ENCODE measurements around the gene PCBP2. TPM values are rescaled to one million over a fixed set of nuclear protein-coding genes. Genes with fewer than 3 reads are reported as not detected.

The PCBP2 gene
- total and polyA plus RNA-seq, 2 donors (not counting 3 experiments of a cell fraction or from before 2014, with no cell fraction given), result 526 to 995 TPM

DNA sequence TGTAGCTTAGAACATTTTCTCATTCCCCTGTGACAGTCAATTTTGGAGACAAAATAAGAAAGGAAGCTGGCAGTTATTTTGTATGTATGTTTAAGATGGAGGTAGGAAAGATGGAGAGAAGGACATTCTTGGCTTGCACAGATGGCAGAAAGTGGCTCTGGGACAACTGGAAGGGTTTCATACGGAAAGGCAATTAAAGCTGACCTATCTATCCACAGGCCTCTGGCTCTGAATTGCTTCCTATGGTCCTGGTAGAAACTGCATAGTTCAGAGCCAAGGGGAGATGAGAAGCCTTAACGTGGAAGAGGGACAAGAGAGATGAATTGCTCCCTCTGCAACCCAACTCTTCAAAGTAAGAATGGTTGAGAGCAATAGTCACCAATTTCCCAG is 63.4 kb downstream of the PCBP2 start:
- DNase-seq (ENCODE audit: low read depth, low spot score) (no peak), FAIRE-seq (no peak)
- H3K27me3 ChIP-seq (ENCODE audit: control insufficient read depth in 2 of 2, insufficient read depth in 2 of 2, low read length in 2 of 2), result no peaks in the 10 kb centered on the region
- H4K20me1 ChIP-seq (replicated peaks; ENCODE audit: control insufficient read depth, extremely low read depth, insufficient read depth, low read length), result no peaks in the 10 kb centered on the region
- no peaks in the 10 kb centered on the region for H3K79me2 ChIP-seq (ENCODE audit: control insufficient read depth, insufficient read depth, low read length)
- H3K4me2 ChIP-seq (ENCODE audit: insufficient read depth, low read length), result no peak overlapping the region
- H3K9me3 ChIP-seq (replicated peaks; ENCODE audit: control insufficient read depth, insufficient read depth, low read length), result no peaks in the 10 kb centered on the region
- dilution Hi-C loops (cut with MboI; ENCODE audit: extremely low pct_ligation_motif_present, low sequenced_read_pairs), result no loop called here
- no peaks in the 10 kb centered on the region for H3K9me1 ChIP-seq (replicated peaks; ENCODE audit: control insufficient read depth, extremely low read depth, insufficient read depth, low read length)
- no peak overlapping the region for H3K9ac ChIP-seq (replicated peaks; ENCODE audit: extremely low read depth, insufficient read depth, low read length)
- H2AFZ ChIP-seq (ENCODE audit: low read depth, low read length), result no peak overlapping the region
- H3K4me3 ChIP-seq (replicated peaks in 1 of 3; ENCODE audit: insufficient read depth in 1 of 3, low read depth in 1 of 3, low read length in 3 of 3), result no peak overlapping the region
- no peak overlapping the region for H3K27ac ChIP-seq (ENCODE audit: insufficient read depth, low read depth, low read length)
- no peaks in the 10 kb centered on the region for H3K4me1 ChIP-seq (ENCODE audit: control insufficient read depth, extremely low read depth, insufficient read depth, low read length)
- TF ChIP-seq, protein P1, sequence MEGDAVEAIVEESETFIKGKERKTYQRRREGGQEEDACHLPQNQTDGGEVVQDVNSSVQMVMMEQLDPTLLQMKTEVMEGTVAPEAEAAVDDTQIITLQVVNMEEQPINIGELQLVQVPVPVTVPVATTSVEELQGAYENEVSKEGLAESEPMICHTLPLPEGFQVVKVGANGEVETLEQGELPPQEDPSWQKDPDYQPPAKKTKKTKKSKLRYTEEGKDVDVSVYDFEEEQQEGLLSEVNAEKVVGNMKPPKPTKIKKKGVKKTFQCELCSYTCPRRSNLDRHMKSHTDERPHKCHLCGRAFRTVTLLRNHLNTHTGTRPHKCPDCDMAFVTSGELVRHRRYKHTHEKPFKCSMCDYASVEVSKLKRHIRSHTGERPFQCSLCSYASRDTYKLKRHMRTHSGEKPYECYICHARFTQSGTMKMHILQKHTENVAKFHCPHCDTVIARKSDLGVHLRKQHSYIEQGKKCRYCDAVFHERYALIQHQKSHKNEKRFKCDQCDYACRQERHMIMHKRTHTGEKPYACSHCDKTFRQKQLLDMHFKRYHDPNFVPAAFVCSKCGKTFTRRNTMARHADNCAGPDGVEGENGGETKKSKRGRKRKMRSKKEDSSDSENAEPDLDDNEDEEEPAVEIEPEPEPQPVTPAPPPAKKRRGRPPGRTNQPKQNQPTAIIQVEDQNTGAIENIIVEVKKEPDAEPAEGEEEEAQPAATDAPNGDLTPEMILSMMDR (IDR thresholded peaks at IDR 0.05; ENCODE audit: extremely low read depth in 1 of 2, insufficient read depth in 1 of 2, low read depth in 1 of 2, low read length in 2 of 2), result no peak
- TF ChIP-seq JUN (IDR thresholded peaks at IDR 0.05; ENCODE audit: borderline replicate concordance, insufficient read depth, insufficient read length, low read depth), result no peak
- ChIA-PET POLR2A (no interaction called here), CTCF (interaction anchor here (1.0 kb wide), 1 partner anchor 13 kb away, joined by 3 read pairs; no protein-coding TSS in a partner anchor)
- BruUV-seq (replicated peaks), result no TSS peak
- intact Hi-C loops (cut with micrococcal nuclease), result no loop called here
- H3K36me3 ChIP-seq (ENCODE audit: control insufficient read depth in 2 of 2, extremely low read depth in 1 of 2, insufficient read depth in 2 of 2, low read length in 2 of 2), result peaks cover 19 to 35% of the 10 kb centered on the region in 2 experiments

DNA sequence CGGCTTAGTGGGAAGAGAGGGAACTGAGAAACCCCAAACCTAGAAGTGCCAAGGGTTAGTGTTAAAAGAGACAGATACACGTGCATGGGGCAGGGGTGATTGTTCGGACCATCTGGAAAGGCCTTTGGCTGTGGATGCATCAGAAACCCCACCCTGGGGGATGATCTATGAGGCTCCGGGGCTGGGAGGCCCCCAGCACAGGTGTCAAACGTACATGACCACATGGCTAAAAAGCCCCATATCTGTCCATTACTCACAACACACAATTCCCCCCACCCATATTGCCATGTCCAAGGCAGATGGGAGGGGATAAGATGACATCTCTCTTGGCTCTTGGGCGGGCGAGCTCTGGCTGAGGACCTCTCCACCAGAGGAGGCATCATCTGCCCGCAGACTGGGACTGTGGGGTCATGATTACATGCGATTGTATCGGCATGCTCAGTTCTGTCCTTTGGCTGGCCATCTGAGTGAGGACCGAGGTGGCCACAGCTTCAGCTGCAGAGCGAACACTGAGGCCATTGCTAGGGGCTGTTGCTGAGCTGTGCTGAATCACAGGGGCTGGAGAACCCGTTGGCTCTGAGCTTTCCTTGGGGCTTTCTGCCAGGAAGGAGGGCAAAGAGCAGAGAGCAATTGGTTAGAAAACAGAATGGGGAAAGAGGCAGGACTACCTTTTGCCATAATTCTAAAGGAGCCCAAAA is 65.0 kb downstream of the PCBP2 start:
- Histone ChIP-seq H2AFZ (ENCODE audit: low read depth, low read length) (no peak overlapping the region), H3K36me3 (ENCODE audit: control insufficient read depth in 2 of 2, extremely low read depth in 1 of 2, insufficient read depth in 2 of 2, low read length in 2 of 2) (peaks cover 23 to 34% of the 10 kb centered on the region in 2 experiments), H3K27me3 (ENCODE audit: control insufficient read depth in 2 of 2, insufficient read depth in 2 of 2, low read length in 2 of 2) (no peaks in the 10 kb centered on the region), H3K9me1 (replicated peaks; ENCODE audit: control insufficient read depth, extremely low read depth, insufficient read depth, low read length) (no peaks in the 10 kb centered on the region), H3K9me3 (replicated peaks; ENCODE audit: control insufficient read depth, insufficient read depth, low read length) (no peaks in the 10 kb centered on the region), H4K20me1 (replicated peaks; ENCODE audit: control insufficient read depth, extremely low read depth, insufficient read depth, low read length) (no peaks in the 10 kb centered on the region), H3K79me2 (ENCODE audit: control insufficient read depth, insufficient read depth, low read length) (no peaks in the 10 kb centered on the region), H3K4me3 (replicated peaks in 1 of 3; ENCODE audit: insufficient read depth in 1 of 3, low read depth in 1 of 3, low read length in 3 of 3) (no peak overlapping the region), H3K4me1 (ENCODE audit: control insufficient read depth, extremely low read depth, insufficient read depth, low read length) (no peaks in the 10 kb centered on the region), H3K9ac (replicated peaks; ENCODE audit: extremely low read depth, insufficient read depth, low read length) (no peak overlapping the region), H3K27ac (ENCODE audit: insufficient read depth, low read depth, low read length) (no peak overlapping the region), H3K4me2 (ENCODE audit: insufficient read depth, low read length) (no peak overlapping the region)
- dilution Hi-C loops (cut with MboI; ENCODE audit: extremely low pct_ligation_motif_present, low sequenced_read_pairs), result no loop called here
- BruUV-seq (replicated peaks), result no TSS peak
- TF ChIP-seq, protein P2, sequence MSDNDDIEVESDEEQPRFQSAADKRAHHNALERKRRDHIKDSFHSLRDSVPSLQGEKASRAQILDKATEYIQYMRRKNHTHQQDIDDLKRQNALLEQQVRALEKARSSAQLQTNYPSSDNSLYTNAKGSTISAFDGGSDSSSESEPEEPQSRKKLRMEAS (IDR thresholded peaks at IDR 0.05; ENCODE audit: insufficient read depth, insufficient read length), result no peak
- TF ChIP-seq POLR2AphosphoS5 (IDR thresholded peaks at IDR 0.05; ENCODE audit: insufficient read depth, low read depth, low read length), result no peak
- no peak for TF ChIP-seq POLR2A (IDR thresholded peaks at IDR 0.05; ENCODE audit: low read depth, low read length)
- TF ChIP-seq, protein P1 (IDR thresholded peaks at IDR 0.05; ENCODE audit: extremely low read depth in 1 of 2, insufficient read depth in 1 of 2, low read depth in 1 of 2, low read length in 2 of 2), result no peak
- TF ChIP-seq JUN (IDR thresholded peaks at IDR 0.05; ENCODE audit: borderline replicate concordance, insufficient read depth, insufficient read length, low read depth), result no peak
- TF ChIP-seq FOS (IDR thresholded peaks at IDR 0.05; ENCODE audit: borderline replicate concordance, insufficient read depth, low read length), result no peak
- TF ChIP-seq EZH2 (IDR thresholded peaks at IDR 0.05; ENCODE audit: borderline replicate concordance, low read depth, low read length, severe bottlenecking), result no peak
- no peak for TF ChIP-seq GATA2 (IDR thresholded peaks at IDR 0.05; ENCODE audit: insufficient read depth, insufficient read length, low read depth, low read length)
- no peak for TF ChIP-seq MYC (IDR thresholded peaks at IDR 0.05; ENCODE audit: low read depth, low read length)
- DNase-seq (ENCODE audit: low read depth, low spot score), result no peak
- CTCF ChIA-PET, result interaction anchor here (1.0 to 1.1 kb wide), 2 partner anchors 9 to 196 kb away, joined by 3 read pairs; partner anchors contain the start of gene AAAS
- intact Hi-C loops (cut with micrococcal nuclease), result no loop called here
- FAIRE-seq, result no peak
- POLR2A ChIA-PET, result no interaction called here

All from endothelial cell of umbilical vein (primary cell).